ENCODE measurements around the gene CTSK.
"Not testable (repeated sequence)": the region's sequence is repeated elsewhere in the genome, so short reads cannot be mapped to it uniquely, and the experiment has no call there.

Gene CTSK

DNA sequence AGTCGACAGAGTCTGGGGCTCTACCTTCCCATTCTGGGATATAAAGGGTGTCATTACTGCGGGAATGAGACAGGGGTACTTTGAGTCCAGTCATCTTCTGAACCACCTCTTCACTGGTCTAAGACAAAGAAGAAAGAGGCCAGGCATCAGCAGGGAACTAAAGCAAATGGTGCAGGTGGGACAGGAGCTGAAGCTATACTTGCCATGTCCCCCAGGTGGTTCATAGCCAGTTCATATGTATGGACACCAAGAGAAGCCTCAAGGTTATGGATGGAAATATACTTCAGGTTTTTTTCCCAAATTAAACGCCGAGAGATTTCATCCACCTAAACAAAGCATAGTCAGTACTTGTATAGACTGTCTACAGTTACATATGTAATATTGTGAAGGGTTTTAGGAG is 2.2 kb downstream of the CTSK start:
- DNase-seq (ENCODE audit: low read depth in 2 of 2), result no peak

DNA sequence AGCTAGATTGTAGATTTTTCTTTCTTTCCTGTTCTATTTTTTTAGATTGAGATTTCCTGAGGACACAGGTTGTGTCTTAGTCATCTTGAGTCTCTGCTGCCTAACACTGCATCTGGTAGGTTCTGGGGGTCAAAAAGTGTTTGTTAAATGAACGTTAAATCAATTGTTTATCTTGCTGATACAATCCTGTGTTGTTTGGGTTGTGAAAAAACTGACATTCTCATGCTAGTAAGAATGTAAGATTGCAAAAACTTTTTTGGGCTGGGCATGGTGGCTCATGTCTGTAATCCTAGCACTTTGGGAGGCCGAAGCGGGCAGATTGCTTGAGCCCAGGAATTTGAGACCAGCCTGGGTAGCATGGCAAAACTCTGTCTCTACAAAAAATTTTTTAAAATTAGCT is 3.4 kb downstream of the CTSK start:
- DNase-seq (ENCODE audit: low read depth in 2 of 2), result no peak

DNA sequence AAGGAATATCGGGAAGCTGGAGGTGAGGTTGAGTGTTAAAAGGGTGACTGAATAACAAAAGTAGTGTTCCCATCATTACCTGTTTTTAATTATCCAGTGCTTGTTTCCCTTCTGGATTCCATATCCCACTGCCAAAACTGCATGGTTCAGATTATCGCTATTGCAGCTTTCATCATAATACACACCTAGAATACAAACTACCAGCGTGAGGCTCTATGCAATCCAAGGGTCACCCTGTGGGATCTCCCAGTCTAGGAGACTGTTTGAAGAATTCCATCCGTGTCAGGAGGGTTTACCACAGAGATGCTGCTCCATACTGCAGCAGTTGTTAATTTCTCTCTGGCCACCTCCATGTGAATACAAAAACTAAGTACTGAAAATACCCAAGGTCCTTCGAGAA is 9.0 kb downstream of the CTSK start:
- DNase-seq (ENCODE audit: low read depth in 2 of 2), result no peak

- DNase-seq (ENCODE audit: low read depth in 2 of 2), result no peak
Observed at GRCh38 chr1:150798525-150798924, 9.5 kb downstream of the CTSK start.

GRCh38 chr1:150796374-150796773 is 11.7 kb downstream of the CTSK start:
- DNase-seq (ENCODE audit: low read depth in 2 of 2), result no peak

- DNase-seq (ENCODE audit: low read depth in 2 of 2), result not testable (repeated sequence)
Observed at GRCh38 chr1:150793778-150794177, 14.3 kb downstream of the CTSK start.

- no peak for DNase-seq (ENCODE audit: low read depth in 2 of 2)
Observed at GRCh38 chr1:150793221-150793620, 14.8 kb downstream of the CTSK start.

GRCh38 chr1:150791585-150791984 is 16.5 kb downstream of the CTSK start:
- no peak for DNase-seq (ENCODE audit: low read depth in 2 of 2)

GRCh38 chr1:150789396-150789795 is 18.7 kb downstream of the CTSK start:
- no peak for DNase-seq (ENCODE audit: low read depth in 2 of 2)

DNA sequence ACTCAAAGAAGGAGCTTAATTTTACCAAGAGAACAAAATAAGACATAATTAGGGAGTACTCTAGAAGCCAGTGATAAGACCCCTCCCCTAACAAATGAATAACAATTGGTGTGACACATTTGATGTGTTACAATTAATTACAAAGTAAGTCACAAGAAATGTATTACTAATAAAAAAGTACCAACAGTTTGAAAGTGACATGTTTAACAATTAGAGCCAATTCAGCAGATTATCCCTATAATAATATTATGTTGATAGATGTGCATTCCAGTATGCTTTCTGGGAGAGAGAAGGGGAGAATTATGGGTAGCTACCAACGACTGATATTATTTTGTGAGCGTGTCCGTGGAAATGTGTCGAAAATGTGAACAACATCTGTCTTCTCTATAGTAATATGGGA is 19.1 kb downstream of the CTSK start:
- DNase-seq (ENCODE audit: low read depth in 2 of 2), result no peak

- no peak for DNase-seq (ENCODE audit: low read depth in 2 of 2)
Observed at GRCh38 chr1:150787455-150787854, 20.6 kb downstream of the CTSK start.

- no peak for DNase-seq (ENCODE audit: low read depth in 2 of 2)
Observed at GRCh38 chr1:150780510-150780909, 27.6 kb downstream of the CTSK start.

DNA sequence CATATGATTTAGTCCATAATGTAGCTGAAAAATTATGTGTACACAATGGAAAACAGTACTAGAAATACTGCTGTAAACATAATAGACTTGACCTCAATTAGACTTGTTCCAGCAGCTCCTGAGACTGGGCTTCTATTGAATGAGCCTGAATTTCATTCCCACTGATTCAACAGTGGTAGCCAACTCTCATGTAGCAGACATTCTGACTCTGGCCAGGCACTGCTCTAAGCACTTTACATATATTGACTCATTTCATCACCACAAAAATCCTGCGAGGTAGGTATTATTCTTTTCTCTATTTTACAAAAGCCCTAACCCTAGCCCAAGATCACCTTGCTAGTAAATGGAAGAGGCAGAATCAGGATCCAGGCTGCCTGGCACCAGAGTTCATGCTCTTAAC is 29.7 kb downstream of the CTSK start:
- no peak for DNase-seq (ENCODE audit: low read depth in 2 of 2)

DNA sequence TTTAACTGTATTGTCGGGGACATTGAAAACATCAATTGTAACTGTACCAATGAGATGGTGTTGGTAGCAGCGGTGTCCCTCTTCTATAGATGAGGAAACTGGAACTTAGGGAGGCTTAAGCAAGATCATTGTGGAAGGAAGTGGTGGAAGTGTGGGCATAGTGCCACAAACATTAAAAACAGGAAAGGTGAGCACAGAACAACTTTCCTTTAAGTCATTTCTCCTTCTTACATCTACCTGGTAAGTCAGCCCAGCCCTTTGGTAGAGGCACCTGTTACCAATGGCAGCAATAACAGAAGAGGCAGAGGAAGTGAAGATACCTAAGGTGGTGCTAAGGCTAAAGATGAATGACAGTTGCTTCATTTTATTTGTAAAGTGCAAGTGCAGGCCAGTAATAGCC is 30.5 kb downstream of the CTSK start:
- DNase-seq (ENCODE audit: low read depth in 2 of 2), result no peak

GRCh38 chr1:150775931-150776505 is 32.0 kb downstream of the CTSK start:
- DNase-seq (ENCODE audit: low read depth in 2 of 2), result not testable (repeated sequence)

DNA sequence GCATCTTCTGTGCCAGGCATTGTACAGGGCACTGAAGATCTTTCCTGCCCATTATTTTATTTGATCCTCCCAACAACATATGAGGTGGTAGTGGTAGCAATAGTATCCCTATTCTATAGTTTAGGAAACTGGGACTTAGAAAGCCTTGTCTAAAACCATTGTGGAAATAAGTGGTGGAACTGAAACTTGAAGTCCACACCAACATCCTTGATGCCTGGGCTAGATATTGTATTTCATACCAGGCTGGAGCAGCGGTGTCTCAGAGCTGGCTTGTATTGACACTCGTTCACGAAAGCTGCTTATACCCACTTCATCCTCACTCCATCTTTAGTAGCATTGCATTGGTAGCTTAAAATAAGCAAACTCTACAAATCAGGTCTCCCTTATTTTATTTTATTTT is 32.8 kb downstream of the CTSK start:
- DNase-seq (ENCODE audit: low read depth in 2 of 2), result no peak

GRCh38 chr1:150772326-150772725 is 35.7 kb downstream of the CTSK start:
- no peak for DNase-seq (ENCODE audit: low read depth in 2 of 2)

- DNase-seq (ENCODE audit: low read depth in 2 of 2), result not testable (repeated sequence)
Observed at GRCh38 chr1:150767704-150768103, 40.4 kb downstream of the CTSK start.

DNA sequence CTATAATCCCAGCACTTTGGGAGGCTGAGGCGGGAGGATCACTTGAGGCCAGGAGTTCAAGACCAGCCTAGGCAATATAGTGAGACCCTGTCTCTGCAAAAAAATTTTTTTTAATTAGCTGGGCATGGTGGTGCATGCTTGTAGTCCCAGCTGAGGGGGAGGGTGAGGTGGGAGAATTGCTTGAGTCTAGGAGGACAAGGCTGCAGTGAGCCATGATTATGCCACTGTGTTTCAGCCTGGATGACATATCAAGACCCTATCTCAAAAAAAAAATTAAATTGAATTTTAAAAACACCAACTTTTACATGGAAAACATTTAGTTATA is 42.1 kb downstream of the CTSK start:
- not testable (repeated sequence) for DNase-seq (ENCODE audit: low read depth in 2 of 2)

DNA sequence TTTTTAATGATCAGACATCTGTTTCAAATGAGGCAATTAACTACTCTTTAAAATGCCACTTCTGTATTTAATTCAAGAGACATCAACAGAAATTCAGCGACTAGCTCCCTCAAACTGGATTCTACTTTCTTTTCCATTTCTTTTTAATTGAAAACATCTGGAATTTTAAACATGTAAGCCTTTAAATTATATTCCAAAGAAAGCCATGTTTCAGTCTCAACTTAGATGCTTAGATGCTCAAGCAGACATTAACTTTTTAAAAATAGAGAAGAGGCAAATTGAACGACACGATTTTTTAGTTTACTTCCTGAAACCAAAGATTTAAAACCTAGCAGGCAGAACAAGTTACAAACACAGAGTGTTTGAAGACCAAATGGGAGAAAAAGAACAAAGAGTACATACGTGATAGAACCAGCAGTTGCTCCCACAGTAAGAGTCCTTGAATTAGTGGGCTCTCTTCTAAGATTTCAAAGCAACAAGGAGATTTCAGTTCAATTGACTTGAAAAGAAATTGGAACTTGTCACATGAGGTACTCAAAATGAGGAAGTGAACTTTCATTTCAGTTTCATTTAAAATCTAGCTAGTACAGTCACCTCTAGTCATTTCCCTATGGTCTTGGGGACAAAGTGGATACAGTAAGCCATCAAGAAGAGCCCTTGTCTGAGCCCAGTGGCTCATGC is 42.6 kb downstream of the CTSK start, which contains the start of gene CTSS:
Gene CTSS (minus strand): TSS at position 483 of the 681 bp plus-strand sequence. CDS start 1,015 bp downstream, outside the sequence.
- no peak for DNase-seq (ENCODE audit: low read depth in 2 of 2)

DNA sequence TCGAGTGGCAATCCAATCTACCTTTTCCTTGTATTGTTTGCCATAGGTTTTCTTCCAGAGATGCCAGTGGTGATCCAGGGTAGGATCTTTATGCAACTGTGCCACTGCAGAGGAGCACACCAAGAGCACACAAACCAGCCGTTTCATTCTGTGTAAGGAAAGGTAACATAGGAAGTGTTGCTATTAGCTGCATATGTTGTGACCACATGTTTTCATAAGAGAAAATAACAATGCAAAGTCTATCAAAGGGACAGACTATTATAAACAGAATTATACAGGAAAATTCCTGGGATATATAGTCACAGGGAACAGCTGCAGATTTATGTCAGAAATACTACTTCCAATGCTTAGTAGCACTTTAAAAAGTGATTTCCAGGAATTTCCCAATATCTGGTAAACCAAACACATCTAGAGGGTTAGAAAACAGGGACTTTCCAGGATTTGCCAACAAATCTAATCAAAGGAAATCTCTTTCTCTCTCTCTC is 43.4 kb downstream of the CTSK start:
- DNase-seq (ENCODE audit: low read depth in 2 of 2), result no peak

- no peak for DNase-seq (ENCODE audit: low read depth in 2 of 2)
Observed at GRCh38 chr1:150763018-150763417, 45.0 kb downstream of the CTSK start.

GRCh38 chr1:150762552-150762951 is 45.5 kb downstream of the CTSK start:
- no peak for DNase-seq (ENCODE audit: low read depth in 2 of 2)

GRCh38 chr1:150761801-150762200 is 46.3 kb downstream of the CTSK start:
- no peak for DNase-seq (ENCODE audit: low read depth in 2 of 2)
